Measurements from ENCODE around the gene GFRA1.

Gene GFRA1

DNA sequence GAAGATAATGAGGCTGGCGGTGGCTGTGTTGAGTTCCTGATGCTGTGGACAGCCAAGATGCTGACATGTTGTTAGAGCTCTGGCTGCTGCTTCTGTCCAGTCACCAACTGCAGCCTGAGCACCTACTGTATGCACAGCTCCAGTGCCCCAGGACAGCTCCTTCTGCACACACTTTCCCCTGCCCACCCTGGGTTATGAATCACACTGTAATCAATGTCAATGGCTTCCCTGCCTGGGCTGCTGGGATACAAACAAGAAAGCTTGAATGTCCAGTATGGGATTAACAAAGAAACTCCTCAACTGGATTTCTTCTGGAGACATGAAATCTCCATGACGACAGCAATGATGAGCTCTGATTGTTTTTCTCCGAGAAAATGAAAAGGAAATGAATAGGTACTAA lies 172.0 kb downstream of the GFRA1 start:
- in situ Hi-C loops (cut with HindIII; ENCODE audit: low sequenced_read_pairs) = no loop called here
- DNase-seq (ENCODE audit: low read depth, low spot score) = no peak
- TF ChIP-seq, protein P1, sequence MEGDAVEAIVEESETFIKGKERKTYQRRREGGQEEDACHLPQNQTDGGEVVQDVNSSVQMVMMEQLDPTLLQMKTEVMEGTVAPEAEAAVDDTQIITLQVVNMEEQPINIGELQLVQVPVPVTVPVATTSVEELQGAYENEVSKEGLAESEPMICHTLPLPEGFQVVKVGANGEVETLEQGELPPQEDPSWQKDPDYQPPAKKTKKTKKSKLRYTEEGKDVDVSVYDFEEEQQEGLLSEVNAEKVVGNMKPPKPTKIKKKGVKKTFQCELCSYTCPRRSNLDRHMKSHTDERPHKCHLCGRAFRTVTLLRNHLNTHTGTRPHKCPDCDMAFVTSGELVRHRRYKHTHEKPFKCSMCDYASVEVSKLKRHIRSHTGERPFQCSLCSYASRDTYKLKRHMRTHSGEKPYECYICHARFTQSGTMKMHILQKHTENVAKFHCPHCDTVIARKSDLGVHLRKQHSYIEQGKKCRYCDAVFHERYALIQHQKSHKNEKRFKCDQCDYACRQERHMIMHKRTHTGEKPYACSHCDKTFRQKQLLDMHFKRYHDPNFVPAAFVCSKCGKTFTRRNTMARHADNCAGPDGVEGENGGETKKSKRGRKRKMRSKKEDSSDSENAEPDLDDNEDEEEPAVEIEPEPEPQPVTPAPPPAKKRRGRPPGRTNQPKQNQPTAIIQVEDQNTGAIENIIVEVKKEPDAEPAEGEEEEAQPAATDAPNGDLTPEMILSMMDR (IDR thresholded peaks at IDR 0.05; ENCODE audit: low read depth, low read length) = no peak
- no peak overlapping the region for H3K4me3 ChIP-seq (ENCODE audit: low read depth, low read length)

DNA sequence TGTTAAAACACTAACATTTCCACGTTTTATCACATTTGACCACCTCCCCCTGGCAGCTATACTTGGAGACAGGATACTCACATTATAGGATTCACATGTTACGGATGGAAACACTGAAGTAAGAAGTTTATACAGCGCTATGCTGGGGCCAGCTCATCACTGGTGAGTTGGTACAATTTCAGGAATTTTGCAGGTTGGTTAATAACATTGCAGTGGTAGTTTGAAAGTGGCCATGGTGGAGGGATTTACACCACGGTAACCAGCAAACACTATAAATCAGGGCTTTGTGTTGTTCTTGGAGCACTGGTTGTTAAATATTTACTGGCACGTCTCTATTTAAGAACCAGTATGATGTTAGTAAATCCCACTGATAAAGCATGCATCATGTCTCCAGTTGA lies 174.0 kb downstream of the GFRA1 start:
- DNase-seq (ENCODE audit: low read depth, low spot score) = peak; percentile 16
- in situ Hi-C loops (cut with HindIII; ENCODE audit: low sequenced_read_pairs) = no loop called here
- TF ChIP-seq, protein P1 (IDR thresholded peaks at IDR 0.05; ENCODE audit: low read depth, low read length) = no peak
- no peak overlapping the region for H3K4me3 ChIP-seq (ENCODE audit: low read depth, low read length)

DNA sequence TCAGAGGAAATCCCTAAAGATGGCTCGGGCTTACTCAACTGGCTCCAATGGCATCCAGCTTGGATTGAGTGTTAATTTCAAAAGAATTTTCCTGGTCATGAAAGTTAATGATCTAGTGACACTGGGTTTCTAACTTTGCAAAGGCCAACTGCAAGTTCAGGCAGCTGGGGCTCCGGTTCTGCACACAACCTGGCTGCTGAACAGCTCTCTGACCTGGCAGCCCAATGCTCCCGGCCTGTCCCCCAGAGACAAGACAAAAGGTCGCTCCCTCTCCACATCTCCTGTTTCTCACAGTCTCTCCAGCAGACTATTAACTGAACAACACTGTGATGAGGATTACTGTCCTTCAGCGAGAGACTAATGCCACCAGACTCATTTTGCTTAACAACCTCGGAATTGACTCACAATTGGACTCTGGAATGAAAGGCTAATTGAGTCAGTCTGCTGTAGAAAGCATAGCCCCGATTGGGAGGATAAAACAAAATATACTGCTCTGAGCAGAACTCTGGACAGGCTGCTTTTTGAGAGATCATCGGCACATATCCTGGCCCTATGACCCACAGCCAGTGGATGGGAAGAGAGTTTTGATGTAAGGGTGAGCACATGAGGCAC lies 174.5 kb downstream of the GFRA1 start:
- no peak for DNase-seq (ENCODE audit: low read depth, low spot score)
- in situ Hi-C loops (cut with HindIII; ENCODE audit: low sequenced_read_pairs) = no loop called here

DNA sequence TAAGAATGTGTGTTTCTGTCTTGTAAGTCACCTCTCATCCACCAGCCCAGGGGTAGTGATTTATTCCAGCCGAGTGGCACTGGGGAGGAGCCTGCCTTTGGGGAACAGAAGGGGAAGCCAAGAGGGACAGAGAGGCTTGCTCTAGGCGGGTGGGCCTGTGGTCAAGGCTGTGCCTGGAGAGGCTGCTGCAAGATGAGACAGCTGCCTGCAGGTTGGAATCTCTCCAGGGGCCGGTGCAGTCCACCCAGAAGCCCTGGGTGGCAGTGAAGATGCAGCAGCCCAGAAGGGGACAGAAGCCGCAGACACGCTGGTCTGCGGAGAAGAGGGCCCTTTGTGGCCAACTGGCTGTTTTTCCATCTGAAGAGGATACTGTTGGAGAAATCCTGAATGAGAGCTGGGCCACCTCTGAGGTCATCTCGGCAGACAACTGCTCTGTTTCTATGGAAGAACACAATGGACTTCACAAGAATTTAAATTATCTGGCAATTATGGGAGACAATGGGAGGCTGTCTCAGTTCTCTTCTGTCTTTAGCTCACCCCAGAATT lies 175.7 kb downstream of the GFRA1 start:
- in situ Hi-C loops (cut with HindIII; ENCODE audit: low sequenced_read_pairs) = no loop called here
- TF ChIP-seq, protein P1 (IDR thresholded peaks at IDR 0.05; ENCODE audit: low read depth, low read length) = no peak
- no peak for DNase-seq (ENCODE audit: low read depth, low spot score)
- no peak overlapping the region for H3K4me3 ChIP-seq (ENCODE audit: low read depth, low read length)

More for the DNA sequence above, 174.5 kb downstream of the GFRA1 start:
- TF ChIP-seq, protein P1 (IDR thresholded peaks at IDR 0.05; ENCODE audit: low read depth, low read length) = no peak
- H3K4me3 ChIP-seq (ENCODE audit: low read depth, low read length) = no peak overlapping the region

DNA sequence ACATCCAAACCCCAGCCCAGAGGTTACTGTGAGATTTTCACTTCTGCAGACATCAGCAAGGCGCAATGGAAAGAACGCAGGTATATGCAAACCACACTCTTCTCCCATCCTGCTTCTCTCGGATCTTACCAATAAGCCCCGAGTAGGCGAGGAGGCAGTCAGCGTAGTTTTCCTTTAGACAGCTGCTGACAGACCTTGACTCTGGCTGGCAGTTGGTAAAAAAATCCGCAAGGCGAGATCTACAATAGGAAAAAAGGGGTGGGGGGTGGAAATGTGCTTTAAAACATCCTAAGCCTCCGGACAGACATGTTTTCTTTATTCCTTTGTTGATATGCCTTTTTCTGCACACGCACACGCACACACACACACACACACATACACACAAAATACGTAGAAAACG lies 176.5 kb downstream of the GFRA1 start:
- TF ChIP-seq, protein P1 (IDR thresholded peaks at IDR 0.05; ENCODE audit: low read depth, low read length) = no peak
- H3K4me3 ChIP-seq (ENCODE audit: low read depth, low read length) = no peak overlapping the region
- in situ Hi-C loops (cut with HindIII; ENCODE audit: low sequenced_read_pairs) = no loop called here
- no peak for DNase-seq (ENCODE audit: low read depth, low spot score)

DNA sequence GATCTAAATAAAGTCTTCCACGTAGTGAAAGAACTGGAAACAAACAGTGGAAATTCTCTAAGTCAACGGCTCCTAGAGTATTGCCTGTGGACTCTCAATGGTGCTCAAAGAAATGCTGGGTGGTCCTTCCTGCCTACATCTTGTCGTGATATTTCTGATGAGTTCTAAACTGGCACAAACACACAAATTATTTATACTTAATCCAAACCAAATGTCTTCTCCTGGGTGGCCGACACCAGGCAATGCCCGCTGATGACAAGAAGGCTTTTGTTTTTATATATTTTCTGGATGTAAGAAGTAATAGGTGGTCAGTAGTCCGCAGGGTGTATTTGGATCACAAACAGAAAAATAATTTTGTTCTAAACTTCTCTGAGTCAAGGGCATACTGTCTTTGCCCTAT lies 178.7 kb downstream of the GFRA1 start:
- DNase-seq (ENCODE audit: low read depth, low spot score) = no peak
- H3K4me3 ChIP-seq (ENCODE audit: low read depth, low read length) = no peak overlapping the region
- TF ChIP-seq, protein P1 (IDR thresholded peaks at IDR 0.05; ENCODE audit: low read depth, low read length) = no peak
- in situ Hi-C loops (cut with HindIII; ENCODE audit: low sequenced_read_pairs) = no loop called here
